Measurements from ENCODE around the gene RPS21. TPM values are rescaled to one million over a fixed set of nuclear protein-coding genes. Genes with fewer than 3 reads are reported as not detected.
A peak's percentile ranks its signal among the peaks of the same experiment; 100 is the strongest.

Gene RPS21
- total and polyA plus RNA-seq, 9 donors: 1,129 to 1,597 (median 1,431) TPM

DNA sequence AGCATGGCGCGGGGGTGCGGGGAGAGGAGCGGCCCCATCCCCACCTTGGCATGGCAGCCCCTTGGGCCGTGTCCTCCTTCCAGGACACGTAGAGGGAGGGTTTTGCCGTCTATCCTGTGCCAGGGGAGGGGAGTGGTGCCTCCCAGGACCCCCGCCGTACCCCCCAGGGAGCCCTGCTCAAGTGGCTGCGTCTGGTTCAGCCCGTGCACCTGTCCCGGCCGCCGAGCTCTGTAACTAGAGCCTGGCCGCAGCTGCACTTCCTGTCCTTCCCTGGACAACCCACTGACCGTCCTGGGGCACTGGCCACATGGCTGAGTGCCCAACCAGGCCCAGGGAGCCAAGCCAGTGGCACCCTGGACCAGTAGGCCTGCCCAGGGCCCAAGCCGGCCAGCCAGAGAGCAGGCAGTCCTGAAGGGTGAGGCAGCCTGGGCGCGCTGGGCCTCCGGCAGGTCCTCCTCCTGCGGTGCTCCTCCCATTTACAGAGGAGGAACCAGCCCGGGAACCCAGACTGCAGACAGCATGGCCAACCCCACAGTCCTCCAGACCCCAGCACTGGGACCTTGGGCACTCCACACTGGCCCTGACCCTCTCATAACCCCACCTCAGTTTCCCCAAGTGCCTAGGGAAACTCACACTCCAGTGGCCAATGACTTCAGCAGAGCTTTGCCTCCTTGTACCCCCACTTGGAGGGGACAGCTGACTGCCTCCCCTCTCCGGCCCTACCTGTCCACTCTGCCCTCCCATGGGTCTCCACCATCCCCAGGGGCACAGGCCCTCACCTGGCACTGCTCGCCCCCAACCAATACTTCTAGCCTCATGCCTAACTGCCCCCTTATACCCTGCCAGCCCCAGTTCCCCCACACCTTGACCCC lies 28.5 kb upstream of the RPS21 start:
- Histone ChIP-seq H3K27ac (ENCODE audit: low read length) (peak overlapping the region; percentile 69), H3K4me3 (ENCODE audit: low read length) (no peak overlapping the region), H3K9me3 (replicated peaks; ENCODE audit: control insufficient read depth, low read depth, low read length) (no peaks in the 10 kb centered on the region), H3K4me1 (ENCODE audit: control insufficient read depth, insufficient read depth, low read length) (peaks cover 91% of the 10 kb centered on the region), H3K27me3 (ENCODE audit: control insufficient read depth, insufficient read depth, low read length) (no peaks in the 10 kb centered on the region), H3K36me3 (ENCODE audit: control insufficient read depth, insufficient read depth, low read length) (no peaks in the 10 kb centered on the region)
- WGBS (ENCODE audit: insufficient coverage): 42% methylated on average over 21 of the region's 24 CpGs
- DNase-seq: peak; percentile 74

DNA sequence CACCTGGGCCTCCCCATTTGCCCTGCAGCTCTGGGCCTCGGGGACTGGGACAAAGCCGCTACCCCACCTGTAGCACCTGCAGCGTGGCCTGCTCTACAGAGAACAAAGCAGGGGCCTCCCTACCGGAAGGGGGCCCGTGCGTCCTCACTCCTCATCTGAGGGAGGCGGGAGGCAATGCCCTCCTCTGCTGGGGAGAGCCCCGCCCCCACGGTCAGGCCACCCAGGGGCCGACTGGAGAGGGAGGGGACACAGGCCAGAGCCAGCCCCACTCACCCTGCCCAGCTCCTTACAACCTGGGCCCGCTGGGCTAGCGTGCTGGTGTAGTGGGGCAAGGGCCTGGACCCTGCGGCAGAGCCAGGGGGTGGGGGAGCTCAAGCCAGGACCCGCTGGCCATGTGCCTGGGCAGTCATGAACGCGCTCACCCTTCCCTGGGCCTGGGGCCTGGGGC lies 27.8 kb upstream of the RPS21 start:
- Histone ChIP-seq H3K4me1 (ENCODE audit: control insufficient read depth, insufficient read depth, low read length) (peaks cover 94% of the 10 kb centered on the region), H3K27me3 (ENCODE audit: control insufficient read depth, insufficient read depth, low read length) (no peaks in the 10 kb centered on the region), H3K4me3 (ENCODE audit: low read length) (no peak overlapping the region), H3K36me3 (ENCODE audit: control insufficient read depth, insufficient read depth, low read length) (no peaks in the 10 kb centered on the region), H3K9me3 (replicated peaks; ENCODE audit: control insufficient read depth, low read depth, low read length) (no peaks in the 10 kb centered on the region), H3K27ac (ENCODE audit: low read length) (peak overlapping the region; percentile 69)
- no peak for DNase-seq
- 41% methylated on average over 6 of the region's 16 CpGs for WGBS (ENCODE audit: insufficient coverage)

DNA sequence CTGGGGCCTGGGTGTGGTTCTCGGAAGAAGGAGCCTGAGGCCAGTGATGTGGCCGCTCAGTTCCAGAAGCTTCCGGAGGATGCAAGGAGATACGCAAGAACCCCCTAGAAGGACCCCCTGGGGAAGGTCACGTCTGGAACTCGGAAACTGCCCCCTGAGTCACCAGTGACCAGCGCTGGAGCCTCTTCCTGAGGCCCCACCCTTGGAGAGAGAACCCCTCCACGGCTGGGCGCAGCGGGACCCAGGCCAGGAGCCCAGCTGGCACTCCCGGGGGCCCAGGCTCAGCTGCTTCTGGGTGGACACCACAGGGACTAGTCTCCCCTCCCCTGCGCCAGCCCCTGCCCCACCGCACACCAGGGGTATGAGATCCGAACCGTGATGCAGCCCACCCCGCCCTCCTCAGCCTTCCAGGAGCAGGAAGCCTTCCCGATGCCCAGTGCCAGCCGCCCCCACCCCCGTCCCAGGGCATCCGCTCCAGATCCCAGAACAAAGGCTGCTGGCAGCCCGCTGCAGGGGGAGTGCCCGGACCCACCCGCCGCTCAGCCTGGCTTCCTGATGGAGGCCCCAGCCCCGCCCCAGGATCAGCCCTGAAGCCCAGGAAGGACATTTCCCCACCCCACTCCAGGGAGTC lies 27.3 kb upstream of the RPS21 start:
- 49% methylated on average over 12 of the region's 25 CpGs for WGBS (ENCODE audit: insufficient coverage)
- Histone ChIP-seq H3K36me3 (ENCODE audit: control insufficient read depth, insufficient read depth, low read length) (no peaks in the 10 kb centered on the region), H3K4me3 (ENCODE audit: low read length) (no peak overlapping the region), H3K27ac (ENCODE audit: low read length) (peak overlapping the region; percentile 69), H3K9me3 (replicated peaks; ENCODE audit: control insufficient read depth, low read depth, low read length) (no peaks in the 10 kb centered on the region), H3K27me3 (ENCODE audit: control insufficient read depth, insufficient read depth, low read length) (no peaks in the 10 kb centered on the region), H3K4me1 (ENCODE audit: control insufficient read depth, insufficient read depth, low read length) (peaks cover 96% of the 10 kb centered on the region)
- peak; percentile 65 for DNase-seq

DNA sequence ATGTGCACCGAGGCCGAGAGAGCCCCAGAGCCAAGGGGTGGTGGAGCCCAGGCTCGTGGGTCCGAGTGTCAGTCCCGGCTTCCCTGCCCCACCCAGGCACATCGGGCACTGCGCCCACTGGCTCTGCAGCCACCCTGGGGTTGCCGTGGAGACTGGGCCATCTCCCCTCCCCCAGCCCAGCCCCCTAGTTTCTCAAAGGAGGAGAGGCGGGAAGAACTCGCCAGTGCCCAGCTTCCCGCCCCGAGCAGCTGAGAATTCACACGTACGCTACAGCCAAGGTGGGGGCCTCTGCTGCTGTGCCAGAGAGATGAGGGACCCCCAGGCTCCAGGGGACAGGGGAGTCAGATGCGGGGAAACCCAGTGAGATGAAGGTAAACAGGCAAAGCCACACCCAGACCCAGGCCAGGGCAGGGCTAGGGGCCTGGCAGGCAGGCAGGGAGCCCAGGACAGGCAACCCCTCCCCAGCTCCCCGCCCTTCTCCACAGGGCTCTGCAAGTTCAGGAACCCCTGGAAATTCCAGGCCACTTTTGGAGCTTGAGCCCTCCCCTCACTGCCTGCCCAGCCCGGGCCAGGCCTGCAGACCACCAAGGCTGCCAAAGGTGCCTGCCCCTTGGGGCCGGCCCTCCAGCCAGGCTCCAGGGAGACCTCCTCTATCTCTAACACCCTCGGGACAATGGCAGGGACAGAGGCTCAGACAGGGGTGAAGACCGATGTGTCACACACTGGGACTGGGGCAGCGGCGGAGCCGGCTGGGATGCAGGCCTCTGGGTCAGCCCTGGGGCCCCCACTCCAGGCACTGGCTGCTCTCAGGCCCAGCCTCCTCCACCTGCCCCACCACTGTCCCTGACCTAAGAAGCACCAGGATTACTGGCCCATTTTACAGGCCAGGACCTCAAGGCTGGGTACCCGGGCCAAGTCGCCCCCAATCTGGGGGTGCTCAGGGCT lies 25.8 kb upstream of the RPS21 start:
- Histone ChIP-seq H3K27me3 (ENCODE audit: control insufficient read depth, insufficient read depth, low read length) (peaks cover 2% of the 10 kb centered on the region), H3K9me3 (replicated peaks; ENCODE audit: control insufficient read depth, low read depth, low read length) (no peaks in the 10 kb centered on the region), H3K4me3 (ENCODE audit: low read length) (no peak overlapping the region), H3K4me1 (ENCODE audit: control insufficient read depth, insufficient read depth, low read length) (peaks cover 96% of the 10 kb centered on the region), H3K36me3 (ENCODE audit: control insufficient read depth, insufficient read depth, low read length) (no peaks in the 10 kb centered on the region), H3K27ac (ENCODE audit: low read length) (peak overlapping the region; percentile 25)
- DNase-seq: no peak
- 51% methylated on average over 16 of the region's 25 CpGs for WGBS (ENCODE audit: insufficient coverage)

DNA sequence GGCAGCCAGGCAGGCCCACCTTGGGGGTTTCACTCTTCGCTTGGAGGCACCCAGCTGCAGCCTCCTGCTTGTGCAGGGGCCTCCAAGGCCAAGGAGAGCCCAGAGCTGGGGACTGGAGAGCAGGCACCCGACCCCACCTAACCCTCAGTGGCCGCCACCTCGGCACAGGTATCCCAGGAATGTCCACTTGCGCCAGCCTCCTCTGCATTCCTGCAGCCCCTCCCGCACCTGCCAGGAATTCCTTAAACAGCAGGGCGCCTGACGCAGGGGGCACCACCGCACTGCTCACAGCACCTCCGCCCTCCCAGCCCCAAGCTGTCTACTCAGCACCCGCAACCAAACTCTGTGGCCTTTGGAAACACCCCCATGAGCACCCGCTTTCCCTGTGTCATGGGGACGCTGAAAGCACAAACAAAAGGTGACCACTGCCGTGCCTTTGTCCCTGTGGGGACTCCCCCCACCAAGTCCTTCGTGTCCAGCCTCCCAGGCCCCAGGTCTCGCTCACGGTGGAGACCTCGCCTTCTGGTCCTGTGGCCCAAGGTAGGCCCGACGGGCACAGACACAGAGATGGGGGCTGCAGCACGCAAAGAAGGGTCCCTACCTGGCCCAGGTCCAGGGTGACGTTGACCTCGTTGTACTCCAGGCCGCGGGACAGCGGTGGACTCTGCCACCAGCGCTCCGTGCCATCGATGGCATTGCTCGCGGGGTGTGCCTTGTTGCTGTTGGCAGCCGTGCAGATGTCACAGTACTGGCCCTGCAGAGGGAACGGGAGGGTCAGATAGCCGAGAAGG lies 24.9 kb upstream of the RPS21 start:
- Histone ChIP-seq H3K4me1 (ENCODE audit: control insufficient read depth, insufficient read depth, low read length) (peaks cover 94% of the 10 kb centered on the region), H3K27ac (ENCODE audit: low read length) (no peak overlapping the region), H3K36me3 (ENCODE audit: control insufficient read depth, insufficient read depth, low read length) (no peaks in the 10 kb centered on the region), H3K9me3 (replicated peaks; ENCODE audit: control insufficient read depth, low read depth, low read length) (no peaks in the 10 kb centered on the region), H3K27me3 (ENCODE audit: control insufficient read depth, insufficient read depth, low read length) (peaks cover 5% of the 10 kb centered on the region), H3K4me3 (ENCODE audit: low read length) (no peak overlapping the region)
- WGBS (ENCODE audit: insufficient coverage): 83% methylated on average over 30 of the region's 34 CpGs
- no peak for DNase-seq

DNA sequence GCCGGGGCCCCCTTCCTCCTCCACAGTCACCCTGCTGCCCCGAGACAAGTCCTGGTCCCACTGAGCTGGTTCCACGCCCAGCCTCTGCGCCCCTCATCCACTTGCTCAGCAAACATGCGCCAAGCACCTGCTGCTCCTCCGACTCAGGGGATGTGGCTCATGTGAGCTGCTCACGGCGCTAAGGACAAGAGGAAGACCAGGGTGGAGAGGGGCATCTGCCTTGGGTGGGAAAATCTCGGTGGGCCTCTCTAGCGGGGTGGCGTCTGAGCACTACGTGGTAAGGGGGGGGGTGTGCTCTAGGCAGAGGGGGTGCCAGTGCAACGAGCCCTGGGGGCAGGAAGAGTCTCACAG lies 24.3 kb upstream of the RPS21 start:
- DNase-seq: peak; percentile 22
- no peak overlapping the region for H3K27ac ChIP-seq (ENCODE audit: low read length)
- no peak overlapping the region for H3K4me3 ChIP-seq (ENCODE audit: low read length)
- H3K9me3 ChIP-seq (replicated peaks; ENCODE audit: control insufficient read depth, low read depth, low read length): no peaks in the 10 kb centered on the region
- peaks cover 91% of the 10 kb centered on the region for H3K4me1 ChIP-seq (ENCODE audit: control insufficient read depth, insufficient read depth, low read length)
- peaks cover 5% of the 10 kb centered on the region for H3K27me3 ChIP-seq (ENCODE audit: control insufficient read depth, insufficient read depth, low read length)
- H3K36me3 ChIP-seq (ENCODE audit: control insufficient read depth, insufficient read depth, low read length): no peaks in the 10 kb centered on the region
- WGBS (ENCODE audit: insufficient coverage): 70% methylated on average over 7 of the region's 13 CpGs

DNA sequence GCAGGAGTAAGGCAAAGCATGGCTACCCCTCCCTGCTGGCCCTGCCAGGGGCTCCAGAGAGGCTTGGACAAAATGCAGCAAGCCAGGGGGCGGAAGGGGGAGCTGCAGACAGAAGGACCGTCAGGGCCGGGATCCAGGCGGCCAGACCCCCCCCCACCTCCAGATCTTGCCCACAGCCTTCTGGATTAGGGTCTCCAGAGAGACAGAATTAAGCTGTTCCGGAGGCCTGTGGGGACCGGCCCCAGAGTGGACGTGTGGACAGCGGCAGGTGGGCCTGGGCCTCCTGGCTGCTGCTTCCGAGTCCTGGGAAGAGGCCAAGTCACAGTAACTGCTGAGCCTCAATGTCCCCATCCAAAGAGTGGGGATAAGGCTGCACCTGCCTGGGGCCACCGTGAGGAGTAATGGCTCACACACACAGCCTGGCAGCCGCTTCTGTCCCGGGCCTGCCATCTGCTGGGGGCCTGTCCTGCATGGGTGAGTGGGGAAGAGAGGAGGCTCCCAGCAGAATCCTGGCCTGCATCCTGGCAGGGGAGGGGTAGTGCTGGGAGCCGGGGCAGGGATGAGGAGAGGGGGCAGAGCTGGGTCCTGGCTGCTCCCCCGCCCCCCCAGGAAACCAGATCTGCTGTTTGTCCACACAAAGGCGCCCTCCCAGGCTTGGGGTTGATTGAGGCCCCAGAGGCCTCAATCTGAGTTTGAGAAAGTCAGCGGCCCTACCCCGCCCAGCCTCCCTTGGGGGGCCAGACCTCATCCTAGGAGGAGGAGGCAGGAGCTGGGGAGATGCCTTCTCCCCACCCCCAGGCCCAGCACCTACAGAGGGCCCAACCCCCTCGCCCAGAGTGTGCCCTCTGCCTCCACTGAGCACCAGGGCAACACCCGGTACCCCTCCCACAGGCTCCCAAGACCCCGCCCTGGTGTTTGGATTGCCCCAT lies 23.6 kb upstream of the RPS21 start:
- Histone ChIP-seq H3K4me1 (ENCODE audit: control insufficient read depth, insufficient read depth, low read length) (peaks cover 91% of the 10 kb centered on the region), H3K27me3 (ENCODE audit: control insufficient read depth, insufficient read depth, low read length) (peaks cover 12% of the 10 kb centered on the region), H3K36me3 (ENCODE audit: control insufficient read depth, insufficient read depth, low read length) (no peaks in the 10 kb centered on the region), H3K27ac (ENCODE audit: low read length) (peak overlapping the region; percentile 35), H3K4me3 (ENCODE audit: low read length) (no peak overlapping the region), H3K9me3 (replicated peaks; ENCODE audit: control insufficient read depth, low read depth, low read length) (no peaks in the 10 kb centered on the region)
- peak; percentile 45 for DNase-seq
- 34% methylated on average over 17 of the region's 20 CpGs for WGBS (ENCODE audit: insufficient coverage)

DNA sequence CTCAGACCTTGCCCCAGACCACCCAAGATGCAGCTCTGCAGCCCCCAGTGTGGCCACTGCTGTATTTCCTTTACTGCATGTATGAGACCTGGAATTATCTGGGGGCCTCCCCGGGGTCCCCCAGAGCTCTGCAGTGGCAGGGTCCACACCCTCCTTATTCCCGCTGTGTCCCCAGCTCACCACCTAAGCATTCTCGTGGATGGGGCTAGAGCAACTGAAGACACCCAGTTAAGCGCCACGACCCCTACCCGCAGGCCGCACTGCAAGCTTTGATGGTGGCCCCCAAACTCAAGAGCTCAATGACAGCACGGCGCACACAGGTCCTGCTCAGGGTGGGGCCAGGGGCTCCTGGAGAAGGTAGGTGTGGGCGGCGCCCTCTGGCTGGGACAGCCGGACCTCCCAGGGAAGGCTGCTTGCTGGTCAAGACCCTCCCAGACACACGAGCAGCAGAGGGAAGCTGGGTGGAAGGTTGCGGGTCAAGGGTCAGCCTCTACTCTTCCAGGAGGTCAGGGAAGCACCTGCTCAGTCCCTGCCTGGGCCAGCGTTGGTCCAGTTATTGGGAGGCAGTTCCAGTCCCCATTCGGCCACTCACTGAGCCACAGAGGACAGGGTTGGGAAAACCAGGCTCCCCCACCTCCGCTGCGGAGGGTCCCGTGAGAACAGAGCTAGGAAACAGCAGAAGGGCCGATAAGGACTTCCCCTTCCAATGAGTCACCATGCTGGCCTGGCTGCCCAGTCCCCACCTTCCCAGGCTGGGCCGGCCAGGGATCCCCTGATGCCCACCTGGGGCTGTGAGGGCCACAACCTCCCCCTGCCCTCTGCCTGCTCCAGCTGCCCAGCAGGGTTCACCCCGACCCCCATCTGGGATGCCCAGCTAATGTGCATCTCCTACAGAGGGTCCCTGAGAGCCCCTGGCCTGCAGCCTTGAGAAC lies 22.7 kb upstream of the RPS21 start:
- peak; percentile 15 for DNase-seq
- Histone ChIP-seq H3K4me1 (ENCODE audit: control insufficient read depth, insufficient read depth, low read length) (peaks cover 91% of the 10 kb centered on the region), H3K36me3 (ENCODE audit: control insufficient read depth, insufficient read depth, low read length) (no peaks in the 10 kb centered on the region), H3K27ac (ENCODE audit: low read length) (peak overlapping the region; percentile 35), H3K27me3 (ENCODE audit: control insufficient read depth, insufficient read depth, low read length) (peaks cover 20% of the 10 kb centered on the region), H3K4me3 (ENCODE audit: low read length) (no peak overlapping the region), H3K9me3 (replicated peaks; ENCODE audit: control insufficient read depth, low read depth, low read length) (no peaks in the 10 kb centered on the region)
- 66% methylated on average over 21 of the region's 22 CpGs for WGBS (ENCODE audit: insufficient coverage)
